ENCODE data around the gene TSPAN33. TPM values are rescaled to one million over a fixed set of nuclear protein-coding genes. Genes with fewer than 3 reads are reported as not detected.

The TSPAN33 gene
- total RNA-seq, 1 donor from 2014 or later, result 13.8 TPM

GRCh38 chr7:129184981-129185670 is 40.6 kb downstream of the TSPAN33 start:
- peaks cover 4% of the 10 kb centered on the region for H3K27me3 Mint-ChIP-seq
- no peaks in the 10 kb centered on the region for H3K9me3 Mint-ChIP-seq
- peaks cover 5% of the 10 kb centered on the region for H3K36me3 Mint-ChIP-seq
- no peak for TF ChIP-seq CTCF (conservative IDR thresholded peaks at IDR 0.05)
- DNase-seq (ENCODE audit: extremely low spot score, unreplicated experiment), result no peak
- peaks cover 12% of the 10 kb centered on the region for H3K4me1 Mint-ChIP-seq (ENCODE audit: unreplicated experiment)
- H3K27ac Mint-ChIP-seq, result no peak overlapping the region
- peak overlapping the region; percentile 33 for H3K4me3 Mint-ChIP-seq

GRCh38 chr7:129186749-129187260 is 42.3 kb downstream of the TSPAN33 start:
- Mint-ChIP-seq H3K9me3 (no peaks in the 10 kb centered on the region), H3K4me1 (ENCODE audit: unreplicated experiment) (peaks cover 20% of the 10 kb centered on the region), H3K27ac (no peak overlapping the region), H3K36me3 (peaks cover 7% of the 10 kb centered on the region), H3K27me3 (peaks cover 4% of the 10 kb centered on the region), H3K4me3 (peak overlapping the region; percentile 84)
- DNase-seq (ENCODE audit: extremely low spot score, unreplicated experiment), result no peak
- TF ChIP-seq CTCF (conservative IDR thresholded peaks at IDR 0.05), result no peak

DNA sequence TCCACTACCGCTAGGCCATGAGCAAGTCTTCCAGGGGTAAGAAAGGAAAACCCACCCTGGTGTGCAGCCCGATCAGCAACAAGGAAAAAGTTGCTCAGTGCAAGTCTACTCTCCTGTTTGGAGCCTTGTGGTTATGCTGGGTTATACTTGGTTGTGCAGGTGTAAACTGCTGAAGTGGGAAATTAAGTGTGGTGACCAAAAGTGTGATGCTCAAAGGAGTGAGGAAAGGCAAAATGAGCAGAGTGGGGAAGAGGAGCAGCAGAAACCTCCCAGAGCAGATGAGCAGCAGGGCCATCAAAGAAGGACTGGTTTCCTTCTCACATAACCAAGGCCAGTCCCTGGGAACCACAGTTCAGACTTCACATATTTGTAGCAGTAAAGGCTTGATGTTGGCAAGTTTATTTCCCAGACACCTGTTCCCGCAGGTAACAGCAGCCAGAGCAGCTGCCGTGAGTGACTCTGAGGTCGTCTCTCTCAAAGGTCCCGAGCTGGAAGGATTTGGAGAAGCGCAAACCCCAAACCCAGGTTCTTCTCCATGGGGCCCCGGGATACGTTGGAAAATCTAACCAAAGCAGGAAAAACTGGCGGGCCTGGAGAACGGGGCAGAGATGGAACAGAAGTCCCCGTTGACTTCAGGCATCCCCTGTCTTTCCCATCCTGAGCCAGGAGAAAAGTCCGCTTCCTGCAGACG is 43.3 kb downstream of the TSPAN33 start:
- H3K36me3 Mint-ChIP-seq, result peaks cover 16% of the 10 kb centered on the region
- H3K9me3 Mint-ChIP-seq, result no peaks in the 10 kb centered on the region
- peaks cover 4% of the 10 kb centered on the region for H3K27me3 Mint-ChIP-seq
- no peak for TF ChIP-seq CTCF (conservative IDR thresholded peaks at IDR 0.05)
- no peak for DNase-seq (ENCODE audit: extremely low spot score, unreplicated experiment)
- H3K4me3 Mint-ChIP-seq, result peak overlapping the region; percentile 84
- peak overlapping the region; percentile 46 for H3K27ac Mint-ChIP-seq
- peaks cover 29% of the 10 kb centered on the region for H3K4me1 Mint-ChIP-seq (ENCODE audit: unreplicated experiment)

DNA sequence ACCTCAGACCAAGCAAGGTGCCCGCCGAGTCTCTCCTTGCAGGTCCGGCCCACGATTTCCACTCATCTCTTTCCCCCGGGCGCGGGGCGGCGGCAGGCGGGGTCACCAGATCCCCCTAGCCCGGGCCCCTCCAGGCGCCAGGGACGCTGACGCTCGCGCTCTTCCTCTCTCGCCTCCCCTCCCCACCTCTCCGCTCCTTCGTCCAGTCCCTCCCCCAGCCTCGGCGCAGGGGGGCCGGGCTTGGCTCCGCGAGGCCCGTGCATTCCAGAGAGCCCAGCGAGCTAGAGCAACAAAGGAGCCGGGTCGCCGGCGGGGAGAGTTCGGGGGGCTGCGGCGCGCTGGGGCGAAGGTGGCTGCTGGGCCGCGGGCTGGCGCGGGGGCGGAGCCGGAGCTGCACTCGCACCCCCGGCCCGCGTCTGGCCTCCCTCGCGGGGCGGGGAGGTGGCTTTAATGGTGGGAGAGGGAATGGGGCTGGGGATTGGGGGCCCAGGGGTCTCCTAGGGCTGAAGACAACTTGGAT is 43.9 kb downstream of the TSPAN33 start, which contains the start of gene SMO:
Gene SMO, plus strand, starts transcription at position 262 of the 520 bp plus-strand sequence. CDS start 519 bp downstream, outside the sequence.
- H3K27ac Mint-ChIP-seq, result peak within 1 kb of the TSS; percentile 70
- DNase-seq (ENCODE audit: extremely low spot score, unreplicated experiment), result peak; percentile 92
- TF ChIP-seq CTCF (conservative IDR thresholded peaks at IDR 0.05), result no peak
- peaks cover 20% of the 10 kb centered on the region for H3K36me3 Mint-ChIP-seq
- no peaks in the 10 kb centered on the region for H3K9me3 Mint-ChIP-seq
- H3K4me3 Mint-ChIP-seq, result peak within 1 kb of the TSS; percentile 98
- peaks cover 29% of the 10 kb centered on the region for H3K4me1 Mint-ChIP-seq (ENCODE audit: unreplicated experiment)
- H3K27me3 Mint-ChIP-seq, result peaks cover 4% of the 10 kb centered on the region

- peaks cover 4% of the 10 kb centered on the region for H3K27me3 Mint-ChIP-seq
- peak overlapping the region; percentile 70 for H3K27ac Mint-ChIP-seq
- no peaks in the 10 kb centered on the region for H3K9me3 Mint-ChIP-seq
- no peak for DNase-seq (ENCODE audit: extremely low spot score, unreplicated experiment)
- no peak for TF ChIP-seq CTCF (conservative IDR thresholded peaks at IDR 0.05)
- peaks cover 20% of the 10 kb centered on the region for H3K36me3 Mint-ChIP-seq
- H3K4me1 Mint-ChIP-seq (ENCODE audit: unreplicated experiment), result peaks cover 29% of the 10 kb centered on the region
- peak overlapping the region; percentile 98 for H3K4me3 Mint-ChIP-seq
Observed at GRCh38 chr7:129188892-129189660, 44.6 kb downstream of the TSPAN33 start.
